ENCODE results near the gene KLF15.

The KLF15 gene

GRCh38 chr3:126329927-126330725, 27.1 kb downstream of the KLF15 start:
- no peak for TF ChIP-seq Cebpa-rat (IDR thresholded peaks at IDR 0.05)
- H4K20me1 ChIP-seq = no peaks in the 10 kb centered on the region
- H3K4me2 ChIP-seq = no peak overlapping the region
- no peaks in the 10 kb centered on the region for H3K4me1 ChIP-seq
- no peaks in the 10 kb centered on the region for H3K36me3 ChIP-seq
- H3K4me3 ChIP-seq = no peak overlapping the region
- H3K27me3 ChIP-seq = no peaks in the 10 kb centered on the region
- H3K9me3 ChIP-seq = peaks cover 41% of the 10 kb centered on the region
- no peak overlapping the region for H3K27ac ChIP-seq
- no peak overlapping the region for H3K9ac ChIP-seq

GRCh38 chr3:126326629-126327028, 30.6 kb downstream of the KLF15 start:
- no peak overlapping the region for H3K4me2 ChIP-seq
- H3K27me3 ChIP-seq = no peaks in the 10 kb centered on the region
- H3K27ac ChIP-seq = no peak overlapping the region
- H3K9me3 ChIP-seq = peaks cover 39% of the 10 kb centered on the region
- H3K4me1 ChIP-seq = no peaks in the 10 kb centered on the region
- no peak overlapping the region for H3K9ac ChIP-seq
- no peaks in the 10 kb centered on the region for H4K20me1 ChIP-seq
- H3K36me3 ChIP-seq = no peaks in the 10 kb centered on the region
- no peak for TF ChIP-seq Cebpa-rat (IDR thresholded peaks at IDR 0.05)
- H3K4me3 ChIP-seq = no peak overlapping the region

DNA sequence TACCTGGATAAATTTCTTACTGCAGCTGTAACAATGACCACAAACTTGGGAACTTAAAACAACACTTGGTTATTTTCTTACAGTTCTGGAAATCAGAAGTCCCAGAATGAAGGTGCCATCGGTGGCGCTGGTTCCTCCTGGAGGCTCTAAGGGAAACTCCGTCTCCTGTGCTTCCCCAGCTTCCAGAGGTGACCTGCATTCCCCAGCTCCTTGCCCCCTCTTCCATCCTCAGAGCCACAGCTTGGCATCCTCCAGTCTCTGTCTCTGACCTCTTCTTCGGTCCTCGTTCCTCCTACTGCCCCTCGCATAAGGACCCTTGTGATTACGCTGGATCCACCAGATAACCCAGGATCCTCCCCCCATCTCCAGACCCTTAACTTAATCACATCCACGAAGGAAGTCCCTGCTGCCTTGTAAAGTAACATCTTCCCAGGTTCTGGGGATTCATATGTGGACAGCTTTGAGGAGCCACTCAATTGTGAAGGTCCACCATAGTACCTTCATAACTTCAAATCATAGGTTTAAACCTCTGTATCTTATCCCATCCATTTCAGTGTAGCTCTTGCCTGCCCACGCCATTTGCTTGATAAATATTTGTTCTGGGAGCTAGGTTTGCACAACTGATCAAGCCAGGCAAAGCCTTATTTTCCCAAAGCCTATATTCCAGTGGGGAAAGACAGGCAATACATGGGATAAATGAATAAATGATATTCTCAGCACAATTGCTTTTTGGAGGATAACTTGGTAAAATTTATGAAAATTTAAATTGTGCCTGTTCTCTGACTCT, 34.8 kb downstream of the KLF15 start:
- Histone ChIP-seq H3K4me1 (no peaks in the 10 kb centered on the region), H3K4me3 (no peak overlapping the region), H3K27me3 (no peaks in the 10 kb centered on the region), H3K9ac (no peak overlapping the region), H4K20me1 (no peaks in the 10 kb centered on the region), H3K9me3 (peaks cover 10% of the 10 kb centered on the region), H3K4me2 (no peak overlapping the region), H3K36me3 (no peaks in the 10 kb centered on the region), H3K27ac (no peak overlapping the region)
- TF ChIP-seq Cebpa-rat (IDR thresholded peaks at IDR 0.05) = no peak

- Histone ChIP-seq H4K20me1 (no peaks in the 10 kb centered on the region), H3K27ac (no peak overlapping the region), H3K4me2 (no peak overlapping the region), H3K4me3 (no peak overlapping the region), H3K36me3 (no peaks in the 10 kb centered on the region), H3K4me1 (no peaks in the 10 kb centered on the region), H3K9ac (no peak overlapping the region), H3K27me3 (no peaks in the 10 kb centered on the region), H3K9me3 (peaks cover 4% of the 10 kb centered on the region; the same call in 1 of the 2 replicates)
- TF ChIP-seq Cebpa-rat (IDR thresholded peaks at IDR 0.05) = no peak
These were observed 35.7 kb downstream of the KLF15 start for GRCh38 chr3:126321490-126321889.

- no peak overlapping the region for H3K4me3 ChIP-seq
- H3K27ac ChIP-seq = no peak overlapping the region
- no peaks in the 10 kb centered on the region for H3K4me1 ChIP-seq
- no peaks in the 10 kb centered on the region for H3K9me3 ChIP-seq
- TF ChIP-seq Cebpa-rat (IDR thresholded peaks at IDR 0.05) = no peak
- H3K27me3 ChIP-seq = no peaks in the 10 kb centered on the region
- H4K20me1 ChIP-seq = no peaks in the 10 kb centered on the region
- H3K4me2 ChIP-seq = no peak overlapping the region
- no peaks in the 10 kb centered on the region for H3K36me3 ChIP-seq
- H3K9ac ChIP-seq = no peak overlapping the region
These were observed 36.5 kb downstream of the KLF15 start for GRCh38 chr3:126320517-126321293.

- TF ChIP-seq Cebpa-rat (IDR thresholded peaks at IDR 0.05) = no peak
- H3K9ac ChIP-seq = no peak overlapping the region
- H3K36me3 ChIP-seq = no peaks in the 10 kb centered on the region
- no peaks in the 10 kb centered on the region for H3K4me1 ChIP-seq
- H3K9me3 ChIP-seq = no peaks in the 10 kb centered on the region
- H4K20me1 ChIP-seq = no peaks in the 10 kb centered on the region
- no peak overlapping the region for H3K27ac ChIP-seq
- no peaks in the 10 kb centered on the region for H3K27me3 ChIP-seq
- no peak overlapping the region for H3K4me3 ChIP-seq
- no peak overlapping the region for H3K4me2 ChIP-seq
These were observed 37.4 kb downstream of the KLF15 start for GRCh38 chr3:126319701-126320295.

GRCh38 chr3:126317029-126317996, 39.9 kb downstream of the KLF15 start:
- no peak overlapping the region for H3K4me2 ChIP-seq
- H3K4me1 ChIP-seq = no peaks in the 10 kb centered on the region
- H3K36me3 ChIP-seq = no peaks in the 10 kb centered on the region
- no peak overlapping the region for H3K27ac ChIP-seq
- H3K9ac ChIP-seq = no peak overlapping the region
- TF ChIP-seq Cebpa-rat (IDR thresholded peaks at IDR 0.05) = no peak
- no peaks in the 10 kb centered on the region for H4K20me1 ChIP-seq
- no peaks in the 10 kb centered on the region for H3K9me3 ChIP-seq
- H3K27me3 ChIP-seq = no peaks in the 10 kb centered on the region
- H3K4me3 ChIP-seq = no peak overlapping the region

- Histone ChIP-seq H3K4me3 (no peak overlapping the region), H3K36me3 (no peaks in the 10 kb centered on the region), H3K9ac (no peak overlapping the region), H4K20me1 (no peaks in the 10 kb centered on the region), H3K9me3 (no peaks in the 10 kb centered on the region), H3K4me1 (no peaks in the 10 kb centered on the region), H3K4me2 (no peak overlapping the region), H3K27ac (no peak overlapping the region), H3K27me3 (no peaks in the 10 kb centered on the region)
- no peak for TF ChIP-seq Cebpa-rat (IDR thresholded peaks at IDR 0.05)
These were observed 40.7 kb downstream of the KLF15 start for GRCh38 chr3:126316501-126316939.
